Gastroesophageal sphincter (tissue), 4 donors: ENCODE data around the gene MAPK7. TPM values are rescaled to one million over a fixed set of nuclear protein-coding genes. Genes with fewer than 3 reads are reported as not detected.
A peak's percentile ranks its signal among the peaks of the same experiment; 100 is the strongest.

Experiments
- ATAC-seq: fragments of 150-250 bp; one replicate; pipeline ENCODE4 v1.9.1; 2016; ENCODE audit warnings: mild to moderate bottlenecking, moderate library complexity
- H3K27ac ChIP-seq, 4 donors: fragments of 200-600 bp; sonication (generic) in 3 of 4; 1 replicate in 3 of 4; 2 replicates in 1 of 4; pipeline ENCODE4 v1.5.1; 2016 to 2019
- H3K27me3 ChIP-seq: fragments of 200-600 bp; sonication (generic); one replicate; pipeline ENCODE4 v1.5.1; 2019
- H3K36me3 ChIP-seq, 2 donors: fragments of 200-600 bp; sonication (generic); one replicate each; pipeline ENCODE4 v1.5.1; 2019; ENCODE audit warnings: control low read depth in 1 of 2
- H3K4me1 ChIP-seq, 3 donors: fragments of 200-600 bp; sonication (generic); 1 replicate in 2 of 3; 2 replicates in 1 of 3; pipeline ENCODE4 v1.5.1; 2016 to 2019; ENCODE audit warnings: control low read depth in 2 of 3
- H3K4me3 ChIP-seq, 2 donors: fragments of 200-600 bp; sonication (generic); one replicate each; pipeline ENCODE4 v1.5.1; 2019; ENCODE audit warnings: mild to moderate bottlenecking in 1 of 2, moderate library complexity in 1 of 2
- H3K9me3 ChIP-seq, 3 donors: fragments of 200-600 bp; sonication (generic); one replicate each; pipeline ENCODE4 v1.5.1; 2017 to 2019; ENCODE audit warnings: control low read depth in 2 of 3
- EP300 ChIP-seq: sonication (generic); formaldehyde crosslinking; IDR thresholded peaks from one replicate; pipeline ENCODE4 v1.6.1; 2017; ENCODE audit warnings: antibody characterized with exemption, mild to moderate bottlenecking
- POLR2A ChIP-seq, 2 donors: fragments of 450-650 bp; IDR thresholded peaks; one replicate each; pipeline ENCODE4 v1.6.1; 2017; ENCODE audit warnings: antibody characterized with exemption in 2 of 2, mild to moderate bottlenecking in 2 of 2, moderate library complexity in 1 of 2
- POLR2AphosphoS5 ChIP-seq: sonication (generic); formaldehyde crosslinking; IDR thresholded peaks from one replicate; pipeline ENCODE4 v1.6.1; 2017; ENCODE audit warnings: antibody characterized with exemption
- WGBS, 2 donors: methylation state at CpG; one replicate each; pipeline ENCODE4 v1.1.5; 2018; ENCODE audit warnings: low coverage in 1 of 2; 5-methylcytosine and 5-hydroxymethylcytosine counted together
- total RNA-seq, 4 donors: library from RNA; depleted of rRNA; stranded (reverse); fragments of >200 nt; gene quantifications; one replicate each; pipeline ENCODE4 v1.1.0, GENCODE V29; 2016
- TF ChIP-seq, protein P1 (sequence below), 4 experiments: fragments of 200-600 bp in 2 of 4; fragments of 450-650 bp in 2 of 4; sonication (generic) in 1 of 4; IDR thresholded peaks; one replicate each; pipeline ENCODE4 v1.5.1; 2017 to 2019; ENCODE audit warnings: antibody characterized with exemption in 4 of 4, mild to moderate bottlenecking in 2 of 4, moderate library complexity in 2 of 4

The MAPK7 gene
- total RNA-seq, 4 donors from 2014 or later = 11.7 to 43.0 (median 28.0) TPM

DNA sequence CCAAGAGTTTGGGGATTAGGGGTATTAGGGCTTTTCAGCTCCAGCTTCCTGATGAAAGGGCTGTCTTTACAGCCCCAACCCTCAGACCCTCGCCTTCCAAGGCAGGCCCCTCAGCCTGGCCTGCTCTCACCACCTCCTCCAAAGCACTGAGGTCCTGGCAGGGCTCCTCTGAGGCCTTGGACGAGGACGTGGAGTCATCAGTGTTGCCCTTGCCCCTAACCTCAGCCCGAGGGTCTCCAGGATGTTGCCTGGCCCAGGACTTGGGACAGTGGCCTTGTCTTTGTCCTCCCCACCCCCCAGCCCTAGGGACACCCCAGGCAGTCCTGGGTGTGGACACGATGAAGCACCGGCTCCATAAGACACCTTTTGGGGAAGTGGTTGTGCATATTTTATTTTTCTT is 44.0 kb upstream of the MAPK7 start:
- H3K27ac ChIP-seq = no peak overlapping the region
- 80% methylated on average over 1 of the region's 6 CpGs; no CpG with 5 or more reads in 1 of the 2 donors for WGBS, 2 donors
- peaks cover 0 to 62% of the 10 kb centered on the region in 2 donors for H3K36me3 ChIP-seq
- H3K4me1 ChIP-seq = peaks cover 0 to 21% (median 0%) of the 10 kb centered on the region in 3 donors
- H3K4me3 ChIP-seq = no peak overlapping the region
- H3K9me3 ChIP-seq = no peaks in the 10 kb centered on the region
- H3K27me3 ChIP-seq = no peaks in the 10 kb centered on the region
- TF ChIP-seq POLR2A (IDR thresholded peaks at IDR 0.05) (no peak), EP300 (no peak), POLR2AphosphoS5 (no peak)
- TF ChIP-seq, protein P1, sequence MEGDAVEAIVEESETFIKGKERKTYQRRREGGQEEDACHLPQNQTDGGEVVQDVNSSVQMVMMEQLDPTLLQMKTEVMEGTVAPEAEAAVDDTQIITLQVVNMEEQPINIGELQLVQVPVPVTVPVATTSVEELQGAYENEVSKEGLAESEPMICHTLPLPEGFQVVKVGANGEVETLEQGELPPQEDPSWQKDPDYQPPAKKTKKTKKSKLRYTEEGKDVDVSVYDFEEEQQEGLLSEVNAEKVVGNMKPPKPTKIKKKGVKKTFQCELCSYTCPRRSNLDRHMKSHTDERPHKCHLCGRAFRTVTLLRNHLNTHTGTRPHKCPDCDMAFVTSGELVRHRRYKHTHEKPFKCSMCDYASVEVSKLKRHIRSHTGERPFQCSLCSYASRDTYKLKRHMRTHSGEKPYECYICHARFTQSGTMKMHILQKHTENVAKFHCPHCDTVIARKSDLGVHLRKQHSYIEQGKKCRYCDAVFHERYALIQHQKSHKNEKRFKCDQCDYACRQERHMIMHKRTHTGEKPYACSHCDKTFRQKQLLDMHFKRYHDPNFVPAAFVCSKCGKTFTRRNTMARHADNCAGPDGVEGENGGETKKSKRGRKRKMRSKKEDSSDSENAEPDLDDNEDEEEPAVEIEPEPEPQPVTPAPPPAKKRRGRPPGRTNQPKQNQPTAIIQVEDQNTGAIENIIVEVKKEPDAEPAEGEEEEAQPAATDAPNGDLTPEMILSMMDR (IDR thresholded peaks at IDR 0.05) = no peak
- ATAC-seq = no peak

DNA sequence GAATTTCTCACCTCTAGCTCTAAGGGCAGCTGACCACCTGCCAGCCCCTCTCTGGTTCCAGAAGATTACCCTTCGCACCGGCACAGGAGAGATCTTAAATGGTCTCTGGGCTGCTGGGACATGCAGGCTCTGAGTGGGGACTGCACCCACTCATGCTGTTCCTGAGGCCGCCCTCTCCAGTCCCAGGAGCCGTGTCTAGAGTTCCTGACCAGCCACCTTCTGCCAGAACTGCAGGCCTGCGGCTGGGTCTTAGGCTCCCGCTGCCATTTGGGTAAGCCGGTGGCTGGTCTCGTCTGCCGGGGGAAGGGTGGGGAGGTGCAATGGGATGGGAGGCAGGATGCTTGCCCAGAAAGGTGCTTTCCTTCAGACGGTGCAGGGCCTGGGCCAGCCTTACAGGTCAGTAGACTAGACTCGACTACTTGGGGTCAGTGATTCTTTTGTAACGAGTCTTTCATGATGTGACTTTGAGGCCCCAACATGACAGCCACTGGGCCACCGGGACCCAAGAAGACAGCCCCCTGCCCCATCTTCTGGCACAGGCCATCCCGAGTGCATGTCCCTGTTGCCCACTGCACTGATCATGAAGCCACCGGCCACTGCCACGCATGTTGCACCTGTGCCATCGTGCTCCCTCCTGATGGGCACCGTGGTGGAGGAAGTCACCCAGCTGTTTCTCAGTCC is 42.2 kb upstream of the MAPK7 start:
- ATAC-seq = no peak
- H3K36me3 ChIP-seq = peaks cover 0 to 46% of the 10 kb centered on the region in 2 donors
- WGBS, 2 donors = no CpG with 5 or more reads among the region's 18 CpGs
- peaks cover 0 to 21% (median 0%) of the 10 kb centered on the region in 3 donors for H3K4me1 ChIP-seq
- no peak for TF ChIP-seq EP300
- no peak overlapping the region for H3K27ac ChIP-seq
- H3K9me3 ChIP-seq = no peaks in the 10 kb centered on the region
- no peak overlapping the region for H3K4me3 ChIP-seq
- no peaks in the 10 kb centered on the region for H3K27me3 ChIP-seq

DNA sequence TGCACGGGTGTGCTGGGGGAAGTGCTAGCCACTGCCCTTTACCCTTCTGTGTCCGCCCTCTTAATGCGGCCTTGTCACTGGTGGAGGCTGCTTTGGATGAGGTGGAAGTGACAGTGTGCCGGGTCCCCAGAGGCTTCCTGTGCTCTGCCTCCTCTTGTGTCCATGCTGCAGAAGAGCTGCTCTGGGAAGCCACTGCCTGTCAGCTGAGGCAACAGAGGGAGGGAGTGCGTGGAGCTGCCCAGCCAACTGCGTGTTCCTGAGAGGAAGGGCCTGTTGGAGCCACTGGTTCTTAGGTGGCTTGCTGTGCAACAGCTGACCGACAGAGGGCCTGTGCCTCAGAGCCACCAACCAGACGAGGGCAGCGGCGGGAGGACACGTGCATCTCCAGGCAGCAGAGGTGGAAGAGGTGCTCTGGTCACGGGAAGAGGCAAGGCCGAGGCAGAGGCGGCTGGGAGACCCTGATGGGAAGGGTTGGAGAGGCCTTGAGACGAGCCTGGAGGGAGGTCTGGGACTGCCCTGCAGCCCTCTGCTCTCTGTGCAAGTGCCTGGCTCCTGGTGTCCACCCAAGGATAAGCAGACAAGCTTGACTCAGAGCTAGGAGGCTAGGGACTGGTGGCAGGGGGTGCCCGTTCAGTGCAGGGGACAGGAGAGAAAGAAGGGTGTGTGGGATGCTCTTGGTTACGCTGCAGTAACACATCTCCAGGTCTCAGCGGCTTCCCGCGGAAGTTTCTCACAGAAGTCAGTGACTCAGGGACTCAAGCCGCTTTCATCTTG is 41.2 kb upstream of the MAPK7 start:
- Histone ChIP-seq H3K27me3 (no peaks in the 10 kb centered on the region), H3K9me3 (no peaks in the 10 kb centered on the region), H3K27ac (peak overlapping the region in 1 of 4 donors; percentile 33), H3K36me3 (peaks cover 0 to 40% of the 10 kb centered on the region in 2 donors), H3K4me3 (no peak overlapping the region), H3K4me1 (peaks cover 0 to 29% (median 0%) of the 10 kb centered on the region in 3 donors)
- ATAC-seq = peak; percentile 65
- WGBS, 2 donors = 61% methylated on average over 3 to 7 of the region's 21 CpGs
- no peak for TF ChIP-seq EP300
- TF ChIP-seq, protein P1 (IDR thresholded peaks at IDR 0.05) = peak in 1 of 4 experiments; percentile 81

DNA sequence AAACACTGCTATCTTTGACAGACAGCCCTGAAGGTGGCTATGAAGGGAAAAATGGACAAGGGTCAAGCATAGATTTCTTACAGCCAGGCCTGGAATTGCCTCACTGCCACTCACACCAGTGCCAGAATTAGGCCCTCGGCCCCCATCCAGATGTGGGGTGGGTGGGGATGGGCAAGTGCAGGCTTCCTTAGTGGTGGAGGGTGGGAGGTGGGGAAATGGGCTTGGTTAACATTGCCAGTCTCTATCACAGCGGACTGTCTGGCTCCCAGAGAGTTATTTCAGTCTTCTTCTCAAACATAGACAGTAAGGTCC is 40.6 kb upstream of the MAPK7 start:
- Histone ChIP-seq H3K36me3 (peaks cover 0 to 35% of the 10 kb centered on the region in 2 donors), H3K4me3 (no peak overlapping the region), H3K27me3 (no peaks in the 10 kb centered on the region), H3K9me3 (no peaks in the 10 kb centered on the region), H3K27ac (peak overlapping the region in 3 of 4 donors; percentile 24 to 33 (median 27)), H3K4me1 (peaks cover 0 to 34% (median 0%) of the 10 kb centered on the region in 3 donors)
- WGBS, 2 donors = no CpG with 5 or more reads among the region's 2 CpGs
- TF ChIP-seq POLR2A (IDR thresholded peaks at IDR 0.05) (no peak), POLR2AphosphoS5 (no peak), EP300 (no peak)
- TF ChIP-seq, protein P1 (IDR thresholded peaks at IDR 0.05) = no peak
- no peak for ATAC-seq

GRCh38 chr17:19338031-19338990 is 40.0 kb upstream of the MAPK7 start:
- TF ChIP-seq POLR2A (IDR thresholded peaks at IDR 0.05) = no peak
- TF ChIP-seq POLR2AphosphoS5 = no peak
- TF ChIP-seq, protein P1 (IDR thresholded peaks at IDR 0.05) = peak in 3 of 4 experiments; percentile 63 to 74 (median 72)
- no peak for TF ChIP-seq EP300
- Histone ChIP-seq H3K4me1 (peaks cover 0 to 41% (median 0%) of the 10 kb centered on the region in 3 donors), H3K9me3 (no peaks in the 10 kb centered on the region), H3K27me3 (no peaks in the 10 kb centered on the region), H3K4me3 (no peak overlapping the region), H3K36me3 (peaks cover 0 to 28% of the 10 kb centered on the region in 2 donors), H3K27ac (peak overlapping the region in 3 of 4 donors; percentile 24 to 33 (median 27))
- ATAC-seq = peak; percentile 48
- WGBS, 2 donors = 60 to 80% methylated on average over 1 to 3 of the region's 7 CpGs
